Loucy (cell line): ENCODE measurements around the gene FAM169A.

Experiments used
- H2AFZ ChIP-seq: fragments of 200-600 bp; sonication (generic); 2 replicates; pipeline ENCODE4 v1.6.0; 2016; ENCODE audit warnings: antibody characterized with exemption, mild to moderate bottlenecking, low read length, moderate library complexity
- H3F3A ChIP-seq: fragments of 200-600 bp; 2 replicates; pipeline ENCODE4 v1.6.0; 2016; ENCODE audit warnings: antibody characterized with exemption, low read depth, mild to moderate bottlenecking
- H3K27me3 ChIP-seq: fragments of 200-600 bp; sonication (generic); 2 replicates; pipeline ENCODE4 v1.6.1; 2014; ENCODE audit warnings: low read length, mild to moderate bottlenecking; ENCODE audit not compliant: insufficient read depth, poor library complexity, severe bottlenecking
- H3K36me3 ChIP-seq: fragments of 200-600 bp; sonication (generic); 2 replicates; pipeline ENCODE4 v1.6.1; 2016; ENCODE audit warnings: low read length; ENCODE audit not compliant: insufficient read depth
- H3K4me1 ChIP-seq: fragments of 200-600 bp; sonication (generic); 2 replicates; pipeline ENCODE4 v1.5.1; 2014; ENCODE audit warnings: low read length, mild to moderate bottlenecking; ENCODE audit not compliant: insufficient read depth, poor library complexity, severe bottlenecking
- H3K4me2 ChIP-seq: fragments of 200-600 bp; sonication (generic); 2 replicates; pipeline ENCODE4 v1.6.0; 2014; ENCODE audit warnings: antibody characterized with exemption, low read length, low read depth, mild to moderate bottlenecking; ENCODE audit not compliant: poor library complexity, severe bottlenecking
- H3K4me3 ChIP-seq: fragments of 200-600 bp; sonication (generic); 2 replicates; pipeline ENCODE4 v1.5.1; 2014; ENCODE audit warnings: low read length, mild to moderate bottlenecking, mixed read lengths; ENCODE audit not compliant: poor library complexity, severe bottlenecking
- H3K79me2 ChIP-seq: fragments of 200-600 bp; sonication (generic); 2 replicates; pipeline ENCODE4 v1.6.1; 2014; ENCODE audit warnings: low read length; ENCODE audit not compliant: insufficient read depth
- H3K9ac ChIP-seq: fragments of 200-600 bp; sonication (generic); 2 replicates; pipeline ENCODE4 v1.6.0; 2014; ENCODE audit warnings: mild to moderate bottlenecking, low read depth, low read length, moderate library complexity; ENCODE audit not compliant: poor library complexity, severe bottlenecking
- H3K9me2 ChIP-seq: fragments of 200-600 bp; sonication (generic); replicated peaks from 2 replicates; pipeline ENCODE4 v1.6.1; 2016; ENCODE audit warnings: low read depth, low read length, mixed read lengths
- H3K9me3 ChIP-seq: fragments of 200-600 bp; sonication (generic); 2 replicates; pipeline ENCODE4 v1.6.1; 2014; ENCODE audit warnings: mild to moderate bottlenecking, antibody characterized with exemption, low read length, low read depth; ENCODE audit not compliant: insufficient read depth
- H4K20me1 ChIP-seq: fragments of 200-600 bp; sonication (generic); 2 replicates; pipeline ENCODE4 v1.6.0; 2014; ENCODE audit warnings: antibody characterized with exemption, low read length, mild to moderate bottlenecking; ENCODE audit not compliant: insufficient read depth, poor library complexity, severe bottlenecking
- CTCF ChIP-seq: fragments of 200-600 bp; sonication (generic); conservative IDR thresholded peaks from 2 replicates; pipeline ENCODE4 v1.5.1; 2014; ENCODE audit warnings: mild to moderate bottlenecking, antibody characterized with exemption, low read length
- EZH2phosphoT487 ChIP-seq: fragments of 200-600 bp; IDR thresholded peaks from 2 replicates; pipeline ENCODE4 v1.6.1; 2018; ENCODE audit warnings: antibody characterized with exemption, mild to moderate bottlenecking, moderate library complexity, borderline replicate concordance

The FAM169A gene

GRCh38 chr5:74829413-74829812 lies 36.8 kb downstream of the FAM169A start:
- Histone ChIP-seq H3K9ac (no peak overlapping the region), H3K36me3 (no peaks in the 10 kb centered on the region), H3K4me2 (no peak overlapping the region), H3K27me3 (no peaks in the 10 kb centered on the region), H3K9me2 (no peaks in the 10 kb centered on the region), H3K4me1 (no peaks in the 10 kb centered on the region), H3K9me3 (no peaks in the 10 kb centered on the region), H3F3A (no peaks in the 10 kb centered on the region), H3K79me2 (no peaks in the 10 kb centered on the region), H3K4me3 (no peak overlapping the region), H4K20me1 (no peaks in the 10 kb centered on the region), H2AFZ (no peak overlapping the region)
- no peak for TF ChIP-seq EZH2phosphoT487
- no peak for TF ChIP-seq CTCF

GRCh38 chr5:74822288-74822687 lies 43.9 kb downstream of the FAM169A start:
- no peak for TF ChIP-seq EZH2phosphoT487
- TF ChIP-seq CTCF = no peak
- Histone ChIP-seq H3K36me3 (no peaks in the 10 kb centered on the region), H3K4me3 (no peak overlapping the region), H3K9me3 (no peaks in the 10 kb centered on the region), H3K79me2 (no peaks in the 10 kb centered on the region), H2AFZ (no peak overlapping the region), H3K27me3 (no peaks in the 10 kb centered on the region), H4K20me1 (no peaks in the 10 kb centered on the region), H3K4me1 (peaks cover 6% of the 10 kb centered on the region), H3K9me2 (no peaks in the 10 kb centered on the region), H3F3A (no peaks in the 10 kb centered on the region), H3K9ac (no peak overlapping the region), H3K4me2 (no peak overlapping the region)

GRCh38 chr5:74816875-74817274 lies 49.3 kb downstream of the FAM169A start:
- no peak for TF ChIP-seq EZH2phosphoT487
- TF ChIP-seq CTCF = no peak
- Histone ChIP-seq H3K9ac (no peak overlapping the region), H3K36me3 (no peaks in the 10 kb centered on the region), H4K20me1 (no peaks in the 10 kb centered on the region), H3K9me3 (no peaks in the 10 kb centered on the region), H3F3A (no peaks in the 10 kb centered on the region), H2AFZ (no peak overlapping the region), H3K27me3 (no peaks in the 10 kb centered on the region), H3K79me2 (no peaks in the 10 kb centered on the region), H3K4me3 (no peak overlapping the region), H3K4me1 (no peaks in the 10 kb centered on the region), H3K9me2 (no peaks in the 10 kb centered on the region), H3K4me2 (no peak overlapping the region)
